Stomach (tissue), 4 donors: Measurements from ENCODE around the gene EFCAB11.

Experiments used
- EP300 ChIP-seq: sonication (generic); formaldehyde crosslinking; IDR thresholded peaks from one replicate; pipeline ENCODE4 v1.6.1; 2017; ENCODE audit warnings: antibody characterized with exemption
- POLR2A ChIP-seq, 4 donors: fragments of 450-650 bp; IDR thresholded peaks; one replicate each; pipeline ENCODE4 v1.6.1; 2016; ENCODE audit warnings: antibody characterized with exemption in 4 of 4, control low read depth in 2 of 4, mild to moderate bottlenecking in 1 of 4, moderate library complexity in 1 of 4
- POLR2AphosphoS5 ChIP-seq, 3 donors: sonication (generic); formaldehyde crosslinking; IDR thresholded peaks; one replicate each; pipeline ENCODE4 v1.6.1; 2016; ENCODE audit warnings: antibody characterized with exemption in 3 of 3
- TF ChIP-seq, protein P1 (sequence below), 7 experiments: fragments of 450-650 bp in 4 of 7; fragments of 200-600 bp in 3 of 7; sonication (generic) in 3 of 7; IDR thresholded peaks; one replicate each; pipeline ENCODE4 v1.5.1; 2016 to 2019; ENCODE audit warnings: antibody characterized with exemption in 7 of 7, control low read depth in 2 of 7, mild to moderate bottlenecking in 1 of 7

GRCh38 chr14:89841851-89842250 is 112.7 kb downstream of the EFCAB11 start:
- TF ChIP-seq, protein P1, sequence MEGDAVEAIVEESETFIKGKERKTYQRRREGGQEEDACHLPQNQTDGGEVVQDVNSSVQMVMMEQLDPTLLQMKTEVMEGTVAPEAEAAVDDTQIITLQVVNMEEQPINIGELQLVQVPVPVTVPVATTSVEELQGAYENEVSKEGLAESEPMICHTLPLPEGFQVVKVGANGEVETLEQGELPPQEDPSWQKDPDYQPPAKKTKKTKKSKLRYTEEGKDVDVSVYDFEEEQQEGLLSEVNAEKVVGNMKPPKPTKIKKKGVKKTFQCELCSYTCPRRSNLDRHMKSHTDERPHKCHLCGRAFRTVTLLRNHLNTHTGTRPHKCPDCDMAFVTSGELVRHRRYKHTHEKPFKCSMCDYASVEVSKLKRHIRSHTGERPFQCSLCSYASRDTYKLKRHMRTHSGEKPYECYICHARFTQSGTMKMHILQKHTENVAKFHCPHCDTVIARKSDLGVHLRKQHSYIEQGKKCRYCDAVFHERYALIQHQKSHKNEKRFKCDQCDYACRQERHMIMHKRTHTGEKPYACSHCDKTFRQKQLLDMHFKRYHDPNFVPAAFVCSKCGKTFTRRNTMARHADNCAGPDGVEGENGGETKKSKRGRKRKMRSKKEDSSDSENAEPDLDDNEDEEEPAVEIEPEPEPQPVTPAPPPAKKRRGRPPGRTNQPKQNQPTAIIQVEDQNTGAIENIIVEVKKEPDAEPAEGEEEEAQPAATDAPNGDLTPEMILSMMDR (IDR thresholded peaks at IDR 0.05): no peak
- no peak for TF ChIP-seq EP300
- no peak for TF ChIP-seq POLR2A (IDR thresholded peaks at IDR 0.05)
- no peak for TF ChIP-seq POLR2AphosphoS5 (IDR thresholded peaks at IDR 0.05)
